BE2C (cell line): ENCODE measurements around the gene PAX5.

Source experiments
- DNase-seq: peaks from one replicate; pipeline ENCODE4 v3.0.0-alpha.2; 2020
- H3K27me3 ChIP-seq: fragments of 250-450 bp; sonication (Bioruptor Pico); 2 replicates; pipeline ENCODE4 v1.5.1; 2020; ENCODE audit warnings: mild to moderate bottlenecking
- H3K36me3 ChIP-seq: fragments of 250-450 bp; sonication (Bioruptor Pico); 2 replicates; pipeline ENCODE4 v1.5.1; 2020; ENCODE audit warnings: mild to moderate bottlenecking
- H3K4me1 ChIP-seq: fragments of 250-450 bp; sonication (Bioruptor Pico); 2 replicates; pipeline ENCODE4 v1.5.1; 2020
- H3K4me3 ChIP-seq: 2 replicates; pipeline ENCODE4 v1.5.1; 2011; ENCODE audit warnings: low read depth, low read length
- H3K9me3 ChIP-seq: fragments of 250-450 bp; sonication (Bioruptor Pico); 2 replicates; pipeline ENCODE4 v1.5.1; 2020
- CTCF ChIP-seq: IDR thresholded peaks from 2 replicates; pipeline ENCODE4 v1.5.1; 2012; ENCODE audit warnings: mild to moderate bottlenecking, low read depth, low read length

Gene PAX5

GRCh38 chr9:37037503-37038301 is 3.6 kb upstream of the PAX5 start:
- Histone ChIP-seq H3K27me3 (no peaks in the 10 kb centered on the region), H3K4me3 (no peak overlapping the region), H3K36me3 (no peaks in the 10 kb centered on the region), H3K4me1 (no peaks in the 10 kb centered on the region), H3K9me3 (no peaks in the 10 kb centered on the region)
- DNase-seq = no peak
- no peak for TF ChIP-seq CTCF

- no peaks in the 10 kb centered on the region for H3K9me3 ChIP-seq
- H3K36me3 ChIP-seq = no peaks in the 10 kb centered on the region
- DNase-seq = peak; percentile 51
- TF ChIP-seq CTCF = no peak
- peak overlapping the region; percentile 59 for H3K4me3 ChIP-seq
- H3K4me1 ChIP-seq = no peaks in the 10 kb centered on the region
- H3K27me3 ChIP-seq = no peaks in the 10 kb centered on the region
Measured at GRCh38 chr9:37036776-37037502, 2.9 kb upstream of the PAX5 start.

DNA sequence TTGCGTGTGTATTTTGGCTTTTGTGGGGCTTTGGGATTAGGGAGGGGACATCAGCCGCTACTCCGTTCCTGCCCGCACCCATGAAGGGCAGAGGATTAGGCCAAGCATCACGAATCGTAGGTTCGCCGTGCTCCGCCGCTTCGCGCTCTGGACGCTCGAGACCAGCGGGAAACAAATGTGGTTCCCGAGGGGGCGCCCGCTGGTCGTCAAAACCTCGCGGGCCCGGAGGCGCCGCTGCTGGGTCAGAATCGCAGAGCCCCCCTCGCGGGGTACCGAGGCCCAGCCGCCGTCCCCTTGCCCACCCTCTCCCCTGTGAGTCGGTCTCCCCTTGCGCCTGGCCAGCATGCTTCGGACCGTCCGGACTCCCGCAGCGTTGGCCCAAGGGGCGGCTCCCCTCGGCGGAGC is 2.3 kb upstream of the PAX5 start:
- Histone ChIP-seq H3K4me3 (peak overlapping the region; percentile 59), H3K9me3 (no peaks in the 10 kb centered on the region), H3K36me3 (no peaks in the 10 kb centered on the region), H3K27me3 (no peaks in the 10 kb centered on the region), H3K4me1 (no peaks in the 10 kb centered on the region)
- DNase-seq = no peak
- no peak for TF ChIP-seq CTCF

DNA sequence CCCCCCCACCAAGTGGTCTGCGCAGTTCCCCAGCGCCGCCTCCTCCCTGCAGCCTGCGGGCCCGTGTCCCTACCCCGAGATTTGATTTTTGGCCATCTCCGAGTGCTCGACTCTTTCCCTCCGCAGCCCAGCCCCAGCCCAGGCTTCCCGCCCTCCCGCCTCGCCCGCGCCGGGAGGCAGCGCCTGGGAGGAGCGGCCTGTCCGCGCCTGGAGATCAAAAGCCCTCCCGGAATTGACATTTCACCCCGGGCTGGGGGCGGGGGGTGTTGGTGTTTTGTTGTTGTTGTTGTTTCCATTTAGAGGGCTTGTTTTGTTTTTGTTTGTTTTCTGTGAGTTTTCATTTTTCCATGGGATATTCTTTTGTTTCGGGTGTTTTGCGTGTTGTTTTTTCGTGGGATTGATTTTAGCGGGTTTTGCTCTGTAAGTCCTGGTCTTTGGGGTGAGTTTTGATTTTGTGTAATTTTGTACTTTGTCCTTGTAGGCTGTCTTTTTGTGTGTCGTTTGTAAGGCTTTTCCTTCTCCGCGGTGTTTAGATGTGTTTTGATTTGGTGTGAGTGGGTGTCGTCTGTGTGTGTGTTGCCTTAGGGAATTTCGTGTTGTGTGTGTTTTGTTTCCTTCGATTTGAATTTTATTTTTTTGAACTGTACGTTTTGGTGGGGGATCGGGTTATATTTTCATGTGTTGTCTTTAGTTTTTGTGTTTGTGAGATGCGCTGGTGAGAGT is 1.7 kb upstream of the PAX5 start:
- no peaks in the 10 kb centered on the region for H3K4me1 ChIP-seq
- no peak for DNase-seq
- TF ChIP-seq CTCF = no peak
- H3K36me3 ChIP-seq = no peaks in the 10 kb centered on the region
- H3K9me3 ChIP-seq = no peaks in the 10 kb centered on the region
- H3K27me3 ChIP-seq = no peaks in the 10 kb centered on the region
- H3K4me3 ChIP-seq = peak overlapping the region; percentile 59

- H3K27me3 ChIP-seq = no peaks in the 10 kb centered on the region
- no peak for DNase-seq
- no peak for TF ChIP-seq CTCF
- no peak overlapping the region for H3K4me3 ChIP-seq
- no peaks in the 10 kb centered on the region for H3K4me1 ChIP-seq
- H3K9me3 ChIP-seq = no peaks in the 10 kb centered on the region
- H3K36me3 ChIP-seq = no peaks in the 10 kb centered on the region
Measured at GRCh38 chr9:37034938-37035647, 1.0 kb upstream of the PAX5 start.
